NCI-H748 (cell line): ENCODE data around the gene RIMS1.
A peak's percentile ranks its signal among the peaks of the same experiment; 100 is the strongest.
"Not testable (repeated sequence)": the region's sequence is repeated elsewhere in the genome, so short reads cannot be mapped to it uniquely, and the experiment has no call there.

Source experiments
- DNase-seq: peaks from one replicate; lab custom pipeline; 2025; ENCODE audit not compliant: unreplicated experiment; lab: John Stamatoyannopoulos, UW

The RIMS1 gene

GRCh38 chr6:71967436-71967835 lies 81.1 kb downstream of the RIMS1 start:
- DNase-seq, result no peak

- DNase-seq, result peak; percentile 25
Measured at GRCh38 chr6:71977884-71978283, 91.5 kb downstream of the RIMS1 start.

- DNase-seq, result no peak
Measured at GRCh38 chr6:71979911-71980310, 93.6 kb downstream of the RIMS1 start.

GRCh38 chr6:71982389-71982788 lies 96.0 kb downstream of the RIMS1 start:
- DNase-seq, result no peak

GRCh38 chr6:71983131-71983530 lies 96.8 kb downstream of the RIMS1 start:
- DNase-seq, result no peak

- no peak for DNase-seq
Measured at GRCh38 chr6:71994705-71995271, 108.4 kb downstream of the RIMS1 start.

GRCh38 chr6:71997341-71997740 lies 111.0 kb downstream of the RIMS1 start:
- DNase-seq, result no peak

- no peak for DNase-seq
Measured at GRCh38 chr6:72002415-72002814, 116.1 kb downstream of the RIMS1 start.

GRCh38 chr6:72006591-72006990 lies 120.2 kb downstream of the RIMS1 start:
- not testable (repeated sequence) for DNase-seq

- no peak for DNase-seq
Measured at GRCh38 chr6:72022830-72023229, 136.5 kb downstream of the RIMS1 start.

GRCh38 chr6:72031471-72031870 lies 145.1 kb downstream of the RIMS1 start:
- DNase-seq, result no peak

GRCh38 chr6:72032086-72032485 lies 145.7 kb downstream of the RIMS1 start:
- DNase-seq, result no peak

GRCh38 chr6:72035486-72035885 lies 149.1 kb downstream of the RIMS1 start:
- no peak for DNase-seq

GRCh38 chr6:72035966-72036365 lies 149.6 kb downstream of the RIMS1 start:
- no peak for DNase-seq

GRCh38 chr6:72037006-72037405 lies 150.7 kb downstream of the RIMS1 start:
- no peak for DNase-seq

- DNase-seq, result peak; percentile 84
Measured at GRCh38 chr6:72040111-72040510, 153.8 kb downstream of the RIMS1 start.

- peak; percentile 37 for DNase-seq
Measured at GRCh38 chr6:72042088-72042487, 155.7 kb downstream of the RIMS1 start.

- DNase-seq, result no peak
Measured at GRCh38 chr6:72048080-72048479, 161.7 kb downstream of the RIMS1 start.

- no peak for DNase-seq
Measured at GRCh38 chr6:72049376-72049775, 163.0 kb downstream of the RIMS1 start.

GRCh38 chr6:72061286-72061685 lies 174.9 kb downstream of the RIMS1 start:
- DNase-seq, result no peak

- no peak for DNase-seq
Measured at GRCh38 chr6:72064399-72064975, 178.1 kb downstream of the RIMS1 start.

- no peak for DNase-seq
Measured at GRCh38 chr6:72078096-72078495, 191.7 kb downstream of the RIMS1 start.

- peak; percentile 66 for DNase-seq
Measured at GRCh38 chr6:72080260-72080941, 194.1 kb downstream of the RIMS1 start.
